OCI-LY3 (cell line): ENCODE data around the gene ABHD17C.

ENCODE experiments used
- H2AFZ ChIP-seq: fragments of 200-600, 300-600 bp; shearing (Covaris generic); 2 replicates; pipeline ENCODE4 v1.6.0; 2014; ENCODE audit warnings: antibody characterized with exemption, low read depth, low read length
- H3K27ac ChIP-seq: fragments of 200-600, 300-600 bp; sonication (generic); 2 replicates; pipeline ENCODE4 v1.5.1; 2014; ENCODE audit warnings: mild to moderate bottlenecking, low read length, moderate library complexity, mixed read lengths
- H3K27me3 ChIP-seq: fragments of 200-600, 300-600 bp; sonication (generic); 2 replicates; pipeline ENCODE4 v1.6.1; 2014; ENCODE audit warnings: low read depth, low read length, mixed read lengths
- H3K36me3 ChIP-seq: fragments of 200-600, 300-600 bp; sonication (generic); replicated peaks from 2 replicates; pipeline ENCODE3; 2014; ENCODE audit warnings: low read depth, low read length, mixed read lengths
- H3K4me1 ChIP-seq: fragments of 300-600, 200-600 bp; sonication (generic); 2 replicates; pipeline ENCODE4 v1.6.1; 2014; ENCODE audit warnings: low read length, mixed read lengths
- H3K4me2 ChIP-seq: fragments of 200-600, 300-600 bp; sonication (generic); 2 replicates; pipeline ENCODE4 v1.6.1; 2014; ENCODE audit warnings: low read length, mixed read lengths
- H3K4me3 ChIP-seq: fragments of 300-600, 200-600 bp; sonication (generic); 2 replicates; pipeline ENCODE4 v1.5.1; 2014; ENCODE audit warnings: antibody characterized with exemption, mild to moderate bottlenecking, low read length, moderate library complexity
- H3K79me2 ChIP-seq: fragments of 300-600, 200-600 bp; shearing (Covaris generic); 2 replicates; pipeline ENCODE4 v1.6.1; 2014; ENCODE audit warnings: mild to moderate bottlenecking, low read length, mixed read lengths
- H3K9ac ChIP-seq: fragments of 300-600, 200-600 bp; shearing (Covaris generic); 2 replicates; pipeline ENCODE4 v1.6.0; 2014; ENCODE audit warnings: mild to moderate bottlenecking, low read length, moderate library complexity
- H3K9me3 ChIP-seq: fragments of 200-600, 300-600 bp; shearing (Covaris generic); 2 replicates; pipeline ENCODE4 v1.6.1; 2014; ENCODE audit warnings: low read length, mixed read lengths; ENCODE audit not compliant: insufficient read depth
- H4K20me1 ChIP-seq: fragments of 200-600, 300-600 bp; sonication (generic); 2 replicates; pipeline ENCODE4 v1.6.1; 2016; ENCODE audit warnings: low read length, mixed read lengths; ENCODE audit not compliant: insufficient read depth
- EZH2phosphoT487 ChIP-seq: fragments of 200-600 bp; shearing (Covaris generic); IDR thresholded peaks from 2 replicates; pipeline ENCODE4 v1.6.1; 2018; ENCODE audit warnings: antibody characterized with exemption, mixed run types, low read depth
- TF ChIP-seq, protein P1 (sequence below): fragments of 200-600, 300-600 bp; sonication (generic); IDR thresholded peaks from 2 replicates; pipeline ENCODE4 v1.5.1; 2014; ENCODE audit warnings: antibody characterized with exemption, low read length, low read depth

The ABHD17C gene

DNA sequence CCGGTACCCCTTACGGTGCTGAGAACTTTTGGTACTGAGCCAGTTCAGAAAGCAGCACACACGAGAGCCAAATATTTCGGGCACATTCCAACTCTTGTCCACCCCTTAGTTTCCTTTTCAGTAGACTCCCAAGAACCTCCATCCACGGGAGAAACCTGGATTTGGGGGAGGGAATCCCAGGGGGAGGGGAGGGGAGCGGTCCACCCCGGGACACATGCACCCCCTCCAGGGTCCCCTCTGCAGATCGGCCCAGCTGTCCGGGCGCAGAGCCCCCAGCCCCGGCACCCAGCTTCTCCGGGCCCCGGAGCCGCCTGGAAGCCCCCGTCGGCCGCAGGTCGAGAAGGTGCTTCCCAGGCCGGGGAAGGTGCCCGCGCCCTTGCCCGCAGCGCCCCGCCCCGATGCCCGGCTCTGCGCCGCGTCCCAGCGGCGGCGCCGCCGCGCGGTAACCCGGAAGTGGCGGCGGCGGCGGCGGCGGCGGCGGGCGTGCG, 455 bp upstream of the ABHD17C start:
- H3K4me2 ChIP-seq, result peak overlapping the region; percentile 93
- H3K27ac ChIP-seq, result peak overlapping the region; percentile 35
- H3K9ac ChIP-seq, result peak overlapping the region; percentile 94
- peaks cover 28% of the 10 kb centered on the region for H4K20me1 ChIP-seq
- peak overlapping the region; percentile 98 for H3K4me3 ChIP-seq
- peaks cover 18% of the 10 kb centered on the region for H3K4me1 ChIP-seq
- peak overlapping the region; percentile 99 for H2AFZ ChIP-seq
- H3K79me2 ChIP-seq, result peaks cover 43% of the 10 kb centered on the region
- H3K9me3 ChIP-seq, result no peaks in the 10 kb centered on the region
- peaks cover 14% of the 10 kb centered on the region for H3K36me3 ChIP-seq
- no peaks in the 10 kb centered on the region for H3K27me3 ChIP-seq
- TF ChIP-seq, protein P1, sequence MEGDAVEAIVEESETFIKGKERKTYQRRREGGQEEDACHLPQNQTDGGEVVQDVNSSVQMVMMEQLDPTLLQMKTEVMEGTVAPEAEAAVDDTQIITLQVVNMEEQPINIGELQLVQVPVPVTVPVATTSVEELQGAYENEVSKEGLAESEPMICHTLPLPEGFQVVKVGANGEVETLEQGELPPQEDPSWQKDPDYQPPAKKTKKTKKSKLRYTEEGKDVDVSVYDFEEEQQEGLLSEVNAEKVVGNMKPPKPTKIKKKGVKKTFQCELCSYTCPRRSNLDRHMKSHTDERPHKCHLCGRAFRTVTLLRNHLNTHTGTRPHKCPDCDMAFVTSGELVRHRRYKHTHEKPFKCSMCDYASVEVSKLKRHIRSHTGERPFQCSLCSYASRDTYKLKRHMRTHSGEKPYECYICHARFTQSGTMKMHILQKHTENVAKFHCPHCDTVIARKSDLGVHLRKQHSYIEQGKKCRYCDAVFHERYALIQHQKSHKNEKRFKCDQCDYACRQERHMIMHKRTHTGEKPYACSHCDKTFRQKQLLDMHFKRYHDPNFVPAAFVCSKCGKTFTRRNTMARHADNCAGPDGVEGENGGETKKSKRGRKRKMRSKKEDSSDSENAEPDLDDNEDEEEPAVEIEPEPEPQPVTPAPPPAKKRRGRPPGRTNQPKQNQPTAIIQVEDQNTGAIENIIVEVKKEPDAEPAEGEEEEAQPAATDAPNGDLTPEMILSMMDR, result no peak
- no peak for TF ChIP-seq EZH2phosphoT487

DNA sequence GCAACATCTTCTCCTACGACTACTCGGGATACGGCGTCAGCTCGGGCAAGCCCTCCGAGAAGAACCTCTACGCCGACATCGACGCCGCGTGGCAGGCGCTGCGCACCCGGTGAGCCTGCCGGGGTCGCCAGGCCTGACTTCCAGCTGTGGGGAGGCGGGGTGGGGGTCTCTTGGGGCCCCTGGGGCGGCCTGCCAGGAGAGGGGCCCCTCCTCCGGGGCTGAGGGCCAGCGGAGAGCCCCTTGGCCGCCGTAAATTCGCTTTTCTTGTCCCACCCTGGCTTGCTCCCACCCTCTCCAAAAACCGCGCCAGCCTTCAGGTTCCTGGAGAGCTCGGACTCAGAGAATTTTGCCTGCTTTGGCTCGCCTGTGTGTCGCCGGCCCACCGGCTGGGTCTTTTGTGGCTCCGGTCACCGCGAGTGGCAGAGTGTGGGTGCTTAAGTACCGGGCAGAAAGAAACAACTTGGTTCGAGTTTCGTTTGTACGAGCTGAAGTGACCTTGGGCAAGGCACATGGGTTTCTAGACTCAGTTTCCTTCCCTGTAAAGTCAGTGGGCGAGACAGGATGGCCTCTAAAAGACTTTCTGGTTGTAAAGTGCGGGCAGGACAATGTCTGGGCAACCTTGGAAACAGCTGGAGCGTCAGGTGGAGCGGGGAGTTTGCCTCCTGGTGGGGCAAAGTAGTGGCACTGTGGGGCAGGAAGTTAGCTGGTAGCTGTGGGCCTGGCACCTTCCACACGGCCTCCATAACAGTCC, 976 bp downstream of the ABHD17C start:
- H3K36me3 ChIP-seq, result peaks cover 21% of the 10 kb centered on the region
- H3K4me1 ChIP-seq, result peaks cover 18% of the 10 kb centered on the region
- H3K9ac ChIP-seq, result peak overlapping the region; percentile 85

DNA sequence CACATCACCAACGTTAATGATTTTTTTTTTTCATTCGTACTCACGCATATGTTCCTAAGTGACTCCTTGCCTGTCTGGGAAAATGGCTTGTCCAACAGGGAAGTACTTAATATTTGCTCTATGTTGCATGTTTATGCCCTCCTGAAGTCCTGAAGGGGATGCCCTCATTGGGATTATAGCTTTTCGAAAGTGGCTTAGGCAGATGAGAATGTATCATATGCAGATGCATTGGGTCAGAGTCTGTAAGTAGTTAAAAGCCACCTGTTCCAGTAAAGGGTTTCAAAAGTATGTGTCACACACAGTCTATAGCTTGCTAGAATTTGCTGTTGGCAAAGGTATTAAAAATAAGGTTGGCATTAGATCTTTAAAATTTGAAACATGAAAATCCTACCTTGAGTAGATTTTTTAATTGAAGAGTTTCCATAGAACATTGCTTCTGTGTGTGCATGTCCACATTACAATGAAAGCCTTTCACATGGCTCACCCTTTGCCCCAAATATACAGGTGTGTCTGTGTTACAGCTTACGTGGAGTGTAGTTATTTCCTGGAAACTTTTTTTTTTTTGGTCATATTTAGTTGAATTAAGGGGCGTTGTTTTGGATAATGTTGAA, 2.1 kb downstream of the ABHD17C start:
- Histone ChIP-seq H3K27me3 (no peaks in the 10 kb centered on the region), H3K4me1 (peaks cover 18% of the 10 kb centered on the region), H3K36me3 (peaks cover 21% of the 10 kb centered on the region), H3K9me3 (no peaks in the 10 kb centered on the region), H3K4me2 (peak overlapping the region; percentile 83), H2AFZ (no peak overlapping the region), H3K79me2 (peaks cover 68% of the 10 kb centered on the region), H4K20me1 (peaks cover 48% of the 10 kb centered on the region), H3K4me3 (peak overlapping the region; percentile 83), H3K27ac (no peak overlapping the region), H3K9ac (peak overlapping the region; percentile 85)
- TF ChIP-seq, protein P1, result no peak
- no peak for TF ChIP-seq EZH2phosphoT487

More for the DNA sequence above, 976 bp downstream of the ABHD17C start:
- Histone ChIP-seq H3K4me3 (peak overlapping the region; percentile 83), H2AFZ (no peak overlapping the region; the same call in 1 of the 2 replicates), H3K4me2 (peak overlapping the region; percentile 83), H3K27ac (peak overlapping the region; percentile 28), H3K9me3 (no peaks in the 10 kb centered on the region), H4K20me1 (peaks cover 39% of the 10 kb centered on the region), H3K27me3 (no peaks in the 10 kb centered on the region), H3K79me2 (peaks cover 57% of the 10 kb centered on the region)
- TF ChIP-seq, protein P1, result peak; percentile 47
- TF ChIP-seq EZH2phosphoT487, result no peak

DNA sequence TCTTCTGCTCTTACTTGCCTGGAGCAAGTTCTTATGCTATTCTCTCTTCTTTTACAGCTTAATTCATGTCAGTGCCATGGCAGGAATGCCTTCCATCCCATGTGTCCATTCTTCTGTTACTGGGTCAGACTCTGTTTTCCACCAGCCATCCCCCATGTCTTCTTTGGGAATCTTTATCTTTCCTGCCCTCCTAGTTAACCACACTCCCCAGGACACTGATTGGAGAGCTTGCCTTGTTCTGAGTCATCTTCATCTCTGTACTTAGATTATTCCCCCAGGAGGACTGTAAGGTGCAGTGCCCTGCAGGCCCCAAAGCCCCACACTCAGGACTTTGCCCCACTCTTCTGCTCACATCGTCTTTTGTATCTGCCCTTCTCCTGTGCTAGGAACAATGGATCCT, 3.6 kb downstream of the ABHD17C start:
- Histone ChIP-seq H3K4me2 (no peak overlapping the region), H3K27ac (no peak overlapping the region), H3K4me3 (no peak overlapping the region), H3K79me2 (peaks cover 83% of the 10 kb centered on the region), H3K4me1 (peaks cover 18% of the 10 kb centered on the region), H3K9ac (no peak overlapping the region), H3K27me3 (no peaks in the 10 kb centered on the region), H2AFZ (no peak overlapping the region), H3K36me3 (peaks cover 26% of the 10 kb centered on the region), H4K20me1 (peaks cover 59% of the 10 kb centered on the region), H3K9me3 (no peaks in the 10 kb centered on the region)
- TF ChIP-seq, protein P1, result no peak
- TF ChIP-seq EZH2phosphoT487, result no peak
